Measurements from ENCODE around the gene LMAN1L.
A peak's percentile ranks its signal among the peaks of the same experiment; 100 is the strongest.
"Not testable (repeated sequence)": the region's sequence is repeated elsewhere in the genome, so short reads cannot be mapped to it uniquely, and the experiment has no call there.

Gene LMAN1L

DNA sequence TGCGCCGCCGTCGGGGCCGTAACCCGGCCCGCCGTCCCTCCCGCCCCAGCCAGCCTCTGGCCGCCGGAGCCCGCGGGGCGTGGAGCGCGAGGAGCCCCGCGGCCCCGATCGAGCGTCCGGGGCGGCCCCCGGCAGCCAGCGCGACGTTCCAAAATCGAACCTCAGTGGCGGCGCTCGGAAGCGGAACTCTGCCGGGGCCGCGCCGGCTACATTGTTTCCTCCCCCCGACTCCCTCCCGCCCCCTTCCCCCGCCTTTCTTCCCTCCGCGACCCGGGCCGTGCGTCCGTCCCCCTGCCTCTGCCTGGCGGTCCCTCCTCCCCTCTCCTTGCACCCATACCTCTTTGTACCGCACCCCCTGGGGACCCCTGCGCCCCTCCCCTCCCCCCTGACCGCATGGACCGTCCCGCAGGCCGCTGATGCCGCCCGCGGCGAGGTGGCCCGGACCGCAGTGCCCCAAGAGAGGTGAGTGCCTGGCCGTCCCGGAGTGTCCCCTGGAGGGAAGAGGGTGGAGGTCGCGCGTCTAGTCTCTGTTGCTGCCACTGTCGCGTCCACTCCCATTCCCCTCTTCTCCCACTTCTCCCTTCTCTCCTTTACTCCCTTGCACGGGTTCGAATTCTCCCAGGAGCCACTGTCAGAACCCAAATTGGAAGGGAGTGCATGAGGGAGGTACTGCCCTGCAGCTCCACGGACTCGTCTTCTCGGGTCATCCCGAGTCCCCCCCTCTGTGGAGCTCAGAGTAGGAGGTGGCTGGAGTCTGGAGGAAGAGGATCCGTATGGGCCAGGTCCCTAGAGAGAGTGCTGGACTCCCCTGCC lies 30.2 kb upstream of the LMAN1L start:
- peak; percentile 40 for DNase-seq (ENCODE audit: low read depth)

DNA sequence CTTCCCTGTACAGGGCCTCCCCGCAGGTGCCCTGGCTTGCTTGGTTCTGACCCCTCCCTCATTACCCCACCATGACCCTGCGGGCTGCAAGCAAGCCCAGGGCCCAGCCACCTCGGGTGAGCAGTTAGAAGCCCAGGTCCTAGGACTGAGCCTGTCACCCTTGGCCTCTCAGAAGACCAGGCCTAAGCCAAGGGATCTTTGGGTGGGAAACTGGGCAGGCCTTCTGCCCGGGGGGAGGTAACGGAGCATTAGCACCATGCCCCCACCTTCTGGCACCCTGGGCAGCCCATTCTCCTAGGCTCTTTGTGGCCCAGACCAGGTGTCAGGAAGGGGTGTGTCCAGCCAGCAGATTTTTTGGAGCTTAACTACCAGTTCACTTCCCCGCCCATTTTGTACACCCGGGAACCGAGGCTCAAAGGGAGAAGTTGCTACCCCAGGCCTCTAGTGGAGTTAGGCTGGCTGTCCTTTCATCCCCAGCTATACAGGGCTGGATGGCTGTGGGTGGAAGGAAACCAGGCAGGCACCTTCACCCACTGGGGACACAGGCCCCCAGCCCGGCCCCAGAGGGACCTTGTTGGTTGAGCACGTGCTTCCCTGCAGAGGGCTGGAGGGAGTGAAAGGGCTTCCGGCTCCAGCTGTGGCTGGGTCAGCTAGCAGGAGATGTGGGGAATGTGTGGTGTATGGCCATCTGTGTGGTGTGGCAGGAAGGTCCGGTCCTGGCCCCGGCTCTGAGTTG lies 29.4 kb upstream of the LMAN1L start:
- peak; percentile 54 for DNase-seq (ENCODE audit: low read depth)

DNA sequence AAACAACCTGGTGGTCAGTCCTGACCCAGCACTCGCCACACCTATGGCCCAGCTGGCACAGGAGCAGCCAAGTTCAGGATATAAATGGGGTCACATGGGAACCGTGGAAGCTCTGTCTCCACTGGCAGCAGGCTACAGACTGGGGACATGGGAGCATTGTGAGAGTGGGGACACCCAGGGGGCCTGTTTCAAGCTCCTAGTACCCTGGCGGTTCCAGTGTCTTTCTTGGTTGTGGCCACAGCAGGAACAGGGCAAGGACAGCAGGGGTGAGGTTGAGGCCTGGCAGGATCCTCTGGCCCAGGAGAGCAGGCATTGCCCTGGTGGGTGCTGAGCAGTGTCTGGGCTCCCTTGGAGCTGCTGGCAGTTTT lies 28.8 kb upstream of the LMAN1L start:
- DNase-seq (ENCODE audit: low read depth): no peak

DNA sequence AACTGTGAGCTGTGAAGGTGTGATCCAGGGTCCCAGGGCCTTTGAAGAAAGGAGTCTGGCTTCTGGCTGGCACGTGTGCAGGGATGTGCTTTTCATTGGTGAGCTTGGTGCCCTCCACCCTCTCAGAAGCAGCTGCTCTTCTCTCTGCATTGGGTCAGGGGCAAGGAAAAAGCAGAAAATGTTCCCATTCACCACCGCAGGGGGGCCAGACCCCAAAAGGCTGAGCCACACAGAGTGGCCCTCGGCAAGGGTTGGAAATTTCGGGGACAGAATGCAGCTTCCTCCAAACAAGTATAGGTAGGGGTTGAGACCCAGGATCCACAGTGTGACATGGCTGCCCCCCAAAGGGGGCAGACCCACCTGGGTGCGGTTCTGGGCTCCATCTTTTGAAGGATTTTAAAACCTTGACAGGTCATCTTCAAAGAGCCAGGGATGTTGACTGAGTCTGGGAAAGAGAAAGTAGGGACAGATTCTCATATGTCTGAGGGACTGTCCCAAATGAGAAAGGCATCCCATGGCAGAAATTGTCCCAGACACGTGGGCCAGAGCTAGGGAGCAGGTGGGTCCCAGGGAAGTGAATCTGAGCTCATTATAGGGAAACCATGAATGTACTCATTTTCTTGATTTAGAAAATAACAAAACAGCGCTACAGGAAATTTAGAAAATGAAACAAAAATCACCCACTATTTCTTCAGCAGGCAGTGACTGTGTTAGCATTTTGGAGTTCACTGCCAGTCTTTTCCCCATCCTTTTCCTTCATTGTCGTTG lies 28.0 kb upstream of the LMAN1L start:
- no peak for DNase-seq (ENCODE audit: low read depth)

DNA sequence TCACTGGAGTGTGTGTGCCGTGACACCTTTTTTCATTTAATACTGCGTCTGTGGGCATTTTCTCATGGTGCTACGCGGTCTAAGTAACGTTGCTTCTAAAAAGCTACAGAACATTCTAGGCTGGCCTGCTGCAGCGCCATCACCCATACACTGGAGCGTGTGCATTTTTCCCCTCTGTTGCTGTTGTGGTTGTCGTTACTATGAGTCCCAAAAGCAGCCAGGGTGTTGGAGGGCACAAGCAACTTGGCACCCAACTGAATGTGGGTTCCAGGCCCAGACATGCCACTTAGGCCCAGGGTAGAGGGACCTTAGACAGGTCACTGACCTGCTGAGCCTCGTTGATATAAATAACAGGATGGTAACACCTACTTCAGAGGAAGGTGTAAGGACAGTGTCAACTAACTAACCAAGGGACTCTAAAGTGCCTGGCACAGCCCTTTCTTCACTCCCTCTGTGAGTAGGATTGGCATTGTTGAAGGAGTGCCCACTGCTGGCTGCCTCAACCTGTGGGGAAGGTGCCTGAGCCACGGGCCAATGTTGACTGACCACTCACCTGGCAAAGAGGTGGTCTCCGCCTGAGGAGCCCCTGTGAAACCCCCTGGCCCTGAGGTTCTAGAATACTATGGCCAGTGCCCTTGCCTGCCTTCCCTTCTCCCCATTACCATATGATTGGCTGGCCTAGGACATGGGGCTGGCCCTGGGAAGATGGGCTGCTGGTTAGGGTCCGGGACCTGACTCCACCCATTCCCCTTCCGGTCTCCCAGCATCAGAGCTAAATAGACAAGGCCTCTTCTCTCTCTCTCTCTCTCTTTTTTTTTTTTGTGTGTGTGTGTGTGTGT lies 27.2 kb upstream of the LMAN1L start:
- no peak for DNase-seq (ENCODE audit: low read depth)

DNA sequence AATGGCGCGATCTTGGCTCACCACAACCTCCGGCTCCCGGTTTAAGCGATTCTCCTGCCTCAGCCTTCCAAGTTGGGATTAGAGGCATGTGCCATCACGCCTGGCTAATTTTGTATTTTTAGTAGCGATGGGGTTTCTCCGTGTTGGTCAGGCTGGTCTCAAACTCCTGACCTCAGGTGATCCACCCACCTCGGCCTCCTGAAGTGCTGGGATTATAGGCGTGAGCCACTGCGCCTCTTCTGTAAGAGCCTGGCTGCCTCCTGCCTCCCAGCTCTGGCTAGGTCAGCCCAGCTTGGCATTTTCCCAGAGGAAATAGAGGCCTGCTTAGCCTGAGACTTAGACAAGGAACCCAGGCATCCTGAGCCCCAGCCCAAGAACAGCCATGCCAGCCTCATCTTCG lies 26.6 kb upstream of the LMAN1L start:
- not testable (repeated sequence) for DNase-seq (ENCODE audit: low read depth)

DNA sequence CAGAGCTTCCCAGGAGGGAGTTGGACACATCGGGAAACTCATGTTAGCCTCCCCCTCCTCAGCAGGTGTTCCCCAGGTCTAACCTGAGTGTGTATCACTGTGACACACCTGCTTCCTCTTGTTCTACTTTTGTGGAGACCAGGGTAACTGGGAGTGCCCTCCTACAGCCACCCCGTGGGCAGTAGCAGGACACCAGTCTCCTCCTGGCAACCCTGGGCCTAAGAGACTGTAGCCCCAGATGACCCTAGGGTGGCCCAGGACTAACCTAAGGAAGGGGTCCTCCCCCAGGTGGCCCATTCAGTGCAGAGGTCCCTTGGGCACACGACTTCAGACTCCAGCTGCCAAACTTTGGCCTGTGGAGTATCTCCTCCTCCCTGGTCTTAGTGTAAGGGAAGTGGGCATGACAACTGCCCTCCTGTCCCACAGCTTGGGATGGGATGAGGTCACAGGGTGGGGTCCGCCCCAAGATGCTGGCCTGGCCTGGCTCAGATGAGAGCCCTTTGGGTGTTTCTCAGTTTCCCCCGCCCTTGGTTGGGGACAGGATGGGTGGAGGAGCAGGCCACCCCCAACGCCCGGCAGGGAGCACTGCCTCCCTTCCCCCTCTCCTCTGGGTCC lies 26.0 kb upstream of the LMAN1L start:
- DNase-seq (ENCODE audit: low read depth): no peak

DNA sequence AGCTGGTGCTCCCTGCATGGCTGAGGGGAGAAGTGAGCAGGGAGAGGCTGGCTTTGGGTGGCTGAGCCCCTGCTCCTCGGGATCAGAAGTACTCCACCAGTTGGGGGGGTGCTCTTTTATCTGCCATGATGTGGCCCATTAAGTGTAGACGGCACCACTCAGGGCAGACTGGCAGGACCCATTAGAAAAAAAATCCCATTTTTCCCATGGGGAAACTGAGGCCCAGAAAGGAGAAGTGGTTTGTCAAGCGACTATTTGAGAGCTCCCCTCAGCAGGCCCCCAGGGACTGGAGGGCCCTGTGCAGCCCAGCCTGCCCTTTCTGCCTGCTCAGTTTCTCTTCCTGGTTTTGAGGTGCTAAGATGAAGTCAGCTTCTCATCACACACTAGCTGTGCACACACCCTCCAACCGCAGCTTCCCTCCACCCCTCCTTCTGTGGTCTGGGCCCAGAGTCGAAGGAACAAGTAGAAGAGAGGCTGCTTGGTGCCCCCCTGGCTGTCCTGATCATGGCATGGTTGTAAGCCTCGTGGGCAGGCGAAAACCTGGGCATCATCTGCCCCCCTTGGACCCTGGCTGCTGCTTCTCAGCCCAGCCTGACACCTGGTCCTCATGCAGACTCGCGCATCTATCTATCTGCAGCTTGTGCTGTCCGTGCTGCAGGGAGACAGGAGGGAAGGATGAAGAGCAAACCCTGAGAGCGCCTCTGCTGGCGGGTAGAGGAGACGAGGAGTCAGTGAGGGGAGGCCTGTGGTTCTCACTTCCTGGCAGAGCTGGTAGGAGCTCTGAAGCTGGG lies 25.2 kb upstream of the LMAN1L start:
- peak; percentile 64 for DNase-seq (ENCODE audit: low read depth)

DNA sequence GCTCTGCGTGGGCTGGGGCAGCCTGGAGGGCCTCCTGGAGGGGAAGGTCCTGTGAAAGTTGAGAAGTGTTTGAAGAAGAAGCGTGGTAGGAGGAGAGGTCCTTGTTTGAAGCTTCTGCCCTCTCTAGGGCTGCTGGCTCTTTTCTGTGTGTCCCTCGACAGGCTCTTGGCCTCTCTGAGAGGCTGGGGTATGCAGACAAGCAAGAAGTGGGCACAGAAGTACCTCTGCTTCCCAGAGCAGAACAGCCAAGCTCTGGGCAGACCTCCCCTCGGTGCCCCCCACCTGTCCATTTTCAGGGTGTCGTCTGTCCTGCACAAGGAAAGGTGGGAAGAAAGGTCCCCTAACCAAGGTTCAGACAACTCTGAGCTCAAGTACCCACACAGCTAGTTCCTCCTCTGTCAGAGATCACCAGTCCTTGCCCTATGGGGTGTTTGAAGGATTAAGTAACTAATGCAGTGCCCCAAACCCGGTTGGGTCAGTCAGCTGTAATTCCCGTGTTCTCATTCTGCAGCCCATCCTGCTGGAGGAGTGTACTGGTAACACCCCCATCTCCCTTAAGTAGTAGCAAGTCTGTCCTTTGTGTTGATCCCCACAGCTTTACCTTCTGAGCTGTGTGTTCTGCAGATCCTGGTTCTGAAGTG lies 24.5 kb upstream of the LMAN1L start:
- DNase-seq (ENCODE audit: low read depth): no peak

DNA sequence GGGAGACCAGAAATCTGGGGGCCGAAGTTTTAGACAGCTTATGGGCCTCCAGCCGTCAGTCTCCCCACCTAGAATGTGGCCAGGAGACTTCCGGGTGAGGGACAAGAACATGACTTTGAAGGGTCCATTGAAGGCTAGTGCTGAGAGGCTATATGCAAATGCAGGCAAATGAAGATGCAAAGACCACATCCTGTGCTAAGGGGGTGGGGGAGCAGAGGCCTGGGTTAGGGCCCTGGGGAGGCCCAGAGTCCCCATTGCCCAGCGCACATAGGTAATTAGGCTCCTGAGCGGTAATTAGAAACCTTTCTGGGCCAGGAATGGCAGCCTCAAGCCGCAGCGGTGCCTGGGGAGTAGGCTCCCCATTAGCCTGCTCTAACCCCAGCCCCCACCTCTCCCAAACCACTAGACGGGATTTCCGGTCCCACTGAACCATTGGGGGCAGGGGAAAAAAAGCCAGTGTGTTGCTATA lies 23.9 kb upstream of the LMAN1L start:
- DNase-seq (ENCODE audit: low read depth): no peak

DNA sequence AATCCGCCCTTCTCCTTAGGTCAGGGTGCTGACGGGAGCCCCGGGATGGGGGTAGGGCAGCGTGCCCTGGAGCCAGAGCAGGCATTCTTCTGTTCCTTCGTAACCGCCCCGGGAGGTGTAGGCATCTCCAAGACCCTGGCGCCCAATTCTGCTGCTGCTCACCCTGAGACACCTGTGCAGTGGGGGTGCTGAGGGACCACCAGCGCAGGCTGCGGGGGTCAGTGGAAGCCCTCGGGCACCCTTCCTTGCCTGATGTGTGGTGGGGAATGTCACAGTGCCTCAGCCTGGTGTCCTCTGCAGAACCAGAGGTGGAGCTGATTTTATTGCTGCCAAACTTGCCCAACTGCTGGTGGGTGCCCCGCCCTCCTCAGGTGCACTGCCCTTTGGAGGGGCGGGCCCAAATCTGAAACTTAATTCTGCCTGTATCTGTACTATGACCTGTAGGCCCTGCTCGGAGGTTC lies 23.4 kb upstream of the LMAN1L start:
- no peak for DNase-seq (ENCODE audit: low read depth)

DNA sequence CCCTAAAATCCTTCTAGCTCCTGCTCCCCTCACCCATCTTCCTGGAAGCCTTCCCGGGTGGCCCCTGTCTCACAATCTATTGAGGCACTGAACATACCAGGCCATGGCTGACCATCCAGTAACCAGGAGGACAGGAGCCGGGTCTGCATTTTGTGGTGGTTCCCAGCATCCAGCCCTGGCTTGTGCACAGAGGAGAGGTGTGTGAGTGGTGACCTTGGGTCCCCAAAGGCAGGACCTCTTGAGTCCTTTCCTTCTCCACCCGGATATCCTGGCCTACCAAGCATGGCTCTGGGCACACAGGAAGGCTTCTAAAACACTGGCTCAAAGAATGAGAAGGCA lies 22.9 kb upstream of the LMAN1L start:
- no peak for DNase-seq (ENCODE audit: low read depth)

DNA sequence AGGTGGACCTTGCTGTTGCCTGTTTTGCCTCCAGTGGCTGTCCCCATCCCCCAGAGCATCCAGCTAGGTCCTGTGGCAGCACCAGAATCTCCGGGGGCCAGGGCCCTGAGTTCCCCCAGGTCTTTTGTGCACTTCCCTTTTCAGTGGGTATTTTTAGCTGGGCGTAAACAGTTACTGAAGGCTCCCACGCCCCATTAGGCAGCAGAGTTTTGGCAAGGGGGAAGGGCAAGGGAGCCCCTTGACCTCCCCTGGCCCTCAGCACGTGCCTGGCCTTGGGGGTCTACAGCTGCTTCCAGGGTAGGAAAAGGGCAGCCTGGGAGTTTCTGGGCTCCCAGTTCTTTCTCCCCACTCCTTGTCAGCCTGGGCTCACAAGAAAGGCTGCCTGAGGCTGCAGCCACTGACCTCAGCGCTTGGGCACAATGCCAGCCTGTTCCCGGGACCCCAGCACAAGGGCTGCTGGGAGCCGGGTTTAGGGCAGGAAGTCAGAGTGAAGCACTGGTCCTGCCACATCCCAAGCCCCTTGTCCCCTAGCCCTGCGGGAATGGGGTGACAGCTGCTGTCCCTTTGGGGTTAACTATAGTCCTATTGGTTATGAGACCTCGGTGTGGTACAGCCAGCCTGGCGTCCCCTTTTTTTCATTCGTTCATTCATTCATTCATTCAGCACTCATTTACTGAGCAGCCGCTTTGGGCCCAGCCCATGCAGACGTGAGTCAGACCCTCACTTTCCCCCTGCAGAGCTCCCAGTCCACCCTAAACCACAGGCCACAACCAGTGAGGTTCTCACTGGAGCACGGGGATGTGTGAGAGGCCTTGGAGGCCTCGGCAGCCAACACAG lies 22.3 kb upstream of the LMAN1L start:
- DNase-seq (ENCODE audit: low read depth): peak; percentile 85

DNA sequence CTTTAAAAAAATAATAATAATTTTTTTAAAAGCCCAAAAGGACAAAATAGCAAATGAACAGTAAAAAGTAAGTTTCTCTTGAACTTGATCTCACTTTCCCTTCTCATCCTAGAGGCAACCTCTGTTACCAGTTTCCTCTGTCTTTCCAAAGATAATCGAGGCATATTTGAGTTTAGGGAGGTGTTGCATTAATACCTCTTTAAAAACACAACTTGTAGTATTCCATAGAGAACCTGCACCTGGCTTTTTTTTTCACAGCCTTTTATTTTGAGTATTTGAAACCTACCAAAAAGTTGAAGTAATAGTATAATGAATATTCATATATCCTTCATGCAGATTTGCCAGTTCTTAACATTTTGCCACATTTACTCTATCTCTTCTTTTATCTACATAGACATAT lies 21.6 kb upstream of the LMAN1L start:
- no peak for DNase-seq (ENCODE audit: low read depth)

DNA sequence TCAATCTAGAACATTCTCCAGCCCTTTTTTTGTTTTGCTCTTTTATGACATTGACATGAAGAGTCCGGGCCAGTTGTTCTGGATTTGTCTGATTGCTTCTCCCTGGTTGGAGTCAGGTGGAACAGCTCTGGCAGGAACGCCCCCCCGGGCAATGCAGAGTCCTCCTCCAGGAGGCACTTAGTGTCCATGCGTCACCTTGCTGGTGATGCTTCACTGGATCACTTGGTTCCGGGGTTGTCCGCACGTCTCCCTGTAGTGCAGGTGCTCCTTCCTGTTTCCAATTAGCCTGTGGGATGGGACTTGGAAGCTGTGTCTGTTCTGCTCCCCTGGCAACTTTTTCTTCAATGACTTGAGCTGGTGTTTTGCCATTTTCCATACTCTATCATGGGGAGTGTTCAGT lies 21.0 kb upstream of the LMAN1L start:
- DNase-seq (ENCODE audit: low read depth): no peak

DNA sequence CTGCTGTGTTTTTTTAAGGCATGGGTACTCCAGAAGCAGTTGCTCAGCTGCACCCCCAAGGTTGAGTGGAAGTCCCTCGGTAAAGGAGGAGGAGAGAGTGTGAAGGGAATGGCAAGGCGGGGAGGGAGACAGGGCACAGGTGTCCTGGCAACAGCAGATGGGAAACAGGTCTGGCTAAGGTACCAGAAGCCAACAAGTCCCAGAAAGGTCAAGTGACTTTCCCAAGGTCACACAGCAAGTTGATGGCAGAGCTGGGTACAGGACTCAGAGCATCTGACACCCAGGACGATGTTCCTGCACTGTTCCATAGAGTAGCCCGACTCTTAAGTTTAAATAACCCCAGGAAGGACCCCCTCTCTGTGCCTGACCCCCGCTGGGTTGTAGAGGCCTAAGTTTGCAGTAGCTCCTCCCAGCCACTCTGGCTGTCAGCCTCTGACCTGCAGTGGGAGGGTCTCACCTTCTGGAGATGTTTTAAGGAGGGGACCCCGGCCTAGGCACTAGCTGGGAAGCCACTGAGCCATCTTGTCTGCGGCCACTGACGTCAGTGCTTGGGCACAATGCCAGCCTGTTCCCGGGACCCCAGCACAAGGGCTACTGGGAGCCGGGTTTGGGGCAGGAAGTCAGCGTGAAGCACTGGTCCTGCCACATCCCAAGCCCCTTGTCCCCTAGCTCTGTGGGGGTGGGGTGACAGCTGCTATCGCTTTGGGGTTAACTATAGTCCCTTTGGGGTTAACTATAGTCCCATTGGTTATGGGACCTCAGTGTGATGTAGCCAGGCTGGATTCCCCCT lies 20.2 kb upstream of the LMAN1L start:
- DNase-seq (ENCODE audit: low read depth): no peak

DNA sequence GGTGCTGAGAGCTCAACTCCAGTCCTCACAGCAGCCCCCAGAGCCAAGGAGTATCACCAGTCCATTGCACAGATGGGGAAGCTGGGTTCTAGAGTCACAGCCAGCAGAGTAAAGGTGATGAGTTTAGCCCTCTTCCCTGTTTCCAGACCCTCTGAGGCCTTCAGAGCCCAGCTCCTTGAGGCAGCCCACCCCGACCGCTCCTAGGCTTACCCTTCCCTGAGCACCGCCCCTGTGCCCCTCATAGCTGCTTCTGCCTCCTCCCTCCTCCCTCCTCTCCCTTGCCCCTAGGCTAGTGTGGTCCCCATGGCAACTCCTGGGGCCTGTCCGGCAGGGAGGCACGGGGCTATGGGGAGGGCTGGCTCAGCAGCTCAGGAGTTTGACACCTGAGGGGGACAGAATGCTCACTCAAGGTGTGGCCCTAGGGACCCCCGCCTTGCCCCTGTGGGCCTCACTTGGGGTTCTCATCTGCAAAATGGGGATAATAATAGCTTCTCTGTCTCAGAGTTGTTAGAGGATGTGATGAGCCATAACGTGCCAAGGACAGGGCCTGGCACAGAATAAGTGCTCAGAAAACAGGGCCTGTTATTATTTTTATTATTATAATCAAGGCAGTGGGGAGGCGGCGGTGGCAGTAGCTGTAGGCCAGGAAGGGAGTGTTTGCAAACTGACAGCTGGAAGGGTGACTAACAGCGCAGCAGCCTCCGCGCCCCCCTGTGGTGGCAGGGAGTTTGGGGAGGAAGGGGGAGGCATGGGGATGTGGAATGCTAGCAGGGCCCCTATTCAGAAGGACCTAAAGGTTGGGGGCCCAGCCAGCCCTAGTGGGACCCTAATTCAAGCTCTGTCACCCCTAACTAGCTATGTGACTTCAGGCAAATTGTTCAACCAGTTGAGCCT lies 19.3 kb upstream of the LMAN1L start:
- DNase-seq (ENCODE audit: low read depth): no peak
